GM10266 (cell line): ENCODE data around the gene TUBA8.
"Not testable (repeated sequence)": the region's sequence is repeated elsewhere in the genome, so short reads cannot be mapped to it uniquely, and the experiment has no call there.

Experiments used
- DNase-seq: peaks from one replicate; pipeline ENCODE4 v3.0.0; 2012; ENCODE audit errors: extremely low spot score
- TF ChIP-seq, protein P1 (sequence below): IDR thresholded peaks from 2 replicates; pipeline ENCODE4 v1.5.1; 2012; ENCODE audit warnings: mild to moderate bottlenecking, low read depth; ENCODE audit not compliant: control insufficient read depth, insufficient read depth; ENCODE audit errors: missing control alignments

The TUBA8 gene

GRCh38 chr22:18115906-18116371 lies 5.3 kb downstream of the TUBA8 start:
- no peak for DNase-seq
- TF ChIP-seq, protein P1, sequence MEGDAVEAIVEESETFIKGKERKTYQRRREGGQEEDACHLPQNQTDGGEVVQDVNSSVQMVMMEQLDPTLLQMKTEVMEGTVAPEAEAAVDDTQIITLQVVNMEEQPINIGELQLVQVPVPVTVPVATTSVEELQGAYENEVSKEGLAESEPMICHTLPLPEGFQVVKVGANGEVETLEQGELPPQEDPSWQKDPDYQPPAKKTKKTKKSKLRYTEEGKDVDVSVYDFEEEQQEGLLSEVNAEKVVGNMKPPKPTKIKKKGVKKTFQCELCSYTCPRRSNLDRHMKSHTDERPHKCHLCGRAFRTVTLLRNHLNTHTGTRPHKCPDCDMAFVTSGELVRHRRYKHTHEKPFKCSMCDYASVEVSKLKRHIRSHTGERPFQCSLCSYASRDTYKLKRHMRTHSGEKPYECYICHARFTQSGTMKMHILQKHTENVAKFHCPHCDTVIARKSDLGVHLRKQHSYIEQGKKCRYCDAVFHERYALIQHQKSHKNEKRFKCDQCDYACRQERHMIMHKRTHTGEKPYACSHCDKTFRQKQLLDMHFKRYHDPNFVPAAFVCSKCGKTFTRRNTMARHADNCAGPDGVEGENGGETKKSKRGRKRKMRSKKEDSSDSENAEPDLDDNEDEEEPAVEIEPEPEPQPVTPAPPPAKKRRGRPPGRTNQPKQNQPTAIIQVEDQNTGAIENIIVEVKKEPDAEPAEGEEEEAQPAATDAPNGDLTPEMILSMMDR = no peak

DNA sequence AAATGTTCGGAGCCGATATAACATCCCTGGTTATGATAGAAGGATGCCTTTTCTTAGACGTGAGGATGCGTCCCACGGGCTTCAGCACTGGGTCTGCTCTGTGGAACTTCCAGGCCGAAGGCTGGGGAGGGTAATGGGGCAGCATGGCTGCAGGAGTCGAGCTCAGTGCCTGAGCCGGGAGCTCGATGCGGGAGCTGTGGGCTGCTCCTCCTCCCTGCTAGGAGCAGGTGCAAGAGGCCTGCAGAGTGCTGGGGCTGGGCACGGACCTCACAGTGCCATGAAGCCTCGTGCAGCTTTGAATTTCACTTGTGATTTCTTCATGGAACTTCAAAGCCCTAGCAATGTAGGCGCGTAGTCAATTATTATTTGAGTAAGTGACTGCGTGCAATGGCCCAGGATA lies 6.0 kb downstream of the TUBA8 start:
- DNase-seq = no peak
- TF ChIP-seq, protein P1 = no peak

DNA sequence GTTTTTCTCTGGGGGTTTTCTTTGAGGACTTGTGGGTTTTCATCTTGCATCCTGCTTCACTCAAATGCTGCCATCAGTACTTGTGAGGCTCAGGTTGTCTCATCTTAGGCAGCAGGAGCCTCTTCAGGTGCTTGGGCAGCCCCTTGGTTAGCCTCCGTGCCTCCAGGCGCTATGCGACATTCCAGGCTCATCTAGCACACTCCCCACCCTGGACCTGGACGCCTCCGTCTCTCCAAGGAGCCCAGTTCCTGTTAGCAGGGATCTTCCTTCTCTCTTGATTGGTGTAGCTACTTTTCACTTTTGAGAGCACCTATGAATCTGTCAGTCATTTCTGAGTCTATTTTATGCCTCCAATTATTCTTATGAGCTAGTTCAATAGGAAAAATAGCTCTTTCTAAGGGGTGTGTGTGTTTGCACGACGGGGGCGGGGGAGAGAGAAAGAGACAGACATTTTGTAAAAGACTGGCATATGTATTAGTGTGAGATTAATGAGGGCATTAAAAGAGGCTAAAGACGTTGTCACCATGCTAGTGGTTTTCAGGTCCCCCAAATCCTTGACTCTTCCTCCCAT lies 7.8 kb downstream of the TUBA8 start:
- no peak for DNase-seq
- TF ChIP-seq, protein P1 = no peak

- TF ChIP-seq, protein P1 = no peak
- no peak for DNase-seq
Observed at GRCh38 chr22:18119409-18120110, 9.0 kb downstream of the TUBA8 start.

- no peak for DNase-seq
- TF ChIP-seq, protein P1 = no peak
Observed at GRCh38 chr22:18120857-18121256, 10.2 kb downstream of the TUBA8 start.

- TF ChIP-seq, protein P1 = no peak
- DNase-seq = no peak
Observed at GRCh38 chr22:18121506-18121905, 10.9 kb downstream of the TUBA8 start.

GRCh38 chr22:18121954-18122554 lies 11.4 kb downstream of the TUBA8 start:
- TF ChIP-seq, protein P1 = no peak
- no peak for DNase-seq

DNA sequence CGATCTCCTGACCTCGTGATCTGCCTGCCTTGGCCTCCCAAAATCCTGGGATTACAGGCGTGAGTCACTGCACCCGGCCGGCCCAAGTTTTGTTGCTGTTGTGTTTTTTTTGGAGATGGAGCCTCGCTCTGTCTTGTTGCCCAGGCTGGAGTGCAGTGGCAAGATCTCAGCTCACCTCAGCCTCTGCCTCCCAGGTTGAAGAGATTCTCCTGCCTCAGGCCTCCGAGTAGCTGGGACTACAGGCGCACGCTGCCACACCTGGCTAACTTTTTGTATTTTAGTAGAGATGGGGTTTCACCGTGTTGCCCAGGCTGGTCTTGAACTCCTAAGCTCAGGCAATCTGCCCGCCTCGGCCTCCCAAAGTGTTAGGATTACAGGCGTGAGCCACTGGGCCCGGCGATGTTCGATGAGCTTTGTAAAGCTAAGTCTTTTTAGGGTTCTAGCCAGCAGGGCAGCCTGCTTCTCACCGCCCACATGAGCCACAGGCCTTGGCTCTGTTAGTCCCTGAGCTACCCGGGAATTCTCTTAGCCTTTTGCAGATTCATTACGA lies 12.9 kb downstream of the TUBA8 start:
- DNase-seq = not testable (repeated sequence)
